Testis (tissue), 2 donors: ENCODE data around the gene SMOC2.

Experiments used
- CTCF ChIP-seq, 3 experiments: fragments of 450-650 bp in 2 of 3; fragments of 200-600 bp in 1 of 3; sonication (generic) in 1 of 3; IDR thresholded peaks; one replicate each; pipeline ENCODE4 v1.5.1; 2016 to 2019; ENCODE audit warnings: antibody characterized with exemption in 3 of 3, mild to moderate bottlenecking in 2 of 3, moderate library complexity in 1 of 3
- POLR2A ChIP-seq: fragments of 450-650 bp; IDR thresholded peaks from one replicate; pipeline ENCODE4 v1.6.1; 2017; ENCODE audit warnings: antibody characterized with exemption, mild to moderate bottlenecking, moderate library complexity

- TF ChIP-seq CTCF (IDR thresholded peaks at IDR 0.05): no peak
- no peak for TF ChIP-seq POLR2A
Observed at GRCh38 chr6:168709991-168710390, 269.0 kb downstream of the SMOC2 start.
